MM.1S (cell line): ENCODE results near the gene UTP14C.

ENCODE experiments used
- DNase-seq: peaks from one replicate; pipeline ENCODE4 v3.0.0-alpha.2; 2015
- H2AFZ ChIP-seq: fragments of 300-600 bp; sonication (generic); 2 replicates; pipeline ENCODE4 v1.6.0; 2016; ENCODE audit warnings: antibody characterized with exemption, low read length
- H3F3A ChIP-seq: fragments of 300-600 bp; sonication (generic); 2 replicates; pipeline ENCODE4 v1.6.1; 2016; ENCODE audit warnings: mild to moderate bottlenecking, antibody characterized with exemption, low read length, moderate library complexity, mixed read lengths; ENCODE audit not compliant: insufficient read depth
- H3K27ac ChIP-seq: fragments of 300-600 bp; sonication (generic); 2 replicates; pipeline ENCODE4 v1.5.1; 2016; ENCODE audit warnings: mild to moderate bottlenecking, low read length
- H3K27me3 ChIP-seq: fragments of 300-600 bp; sonication (generic); replicated peaks from 2 replicates; pipeline ENCODE4 v1.6.0; 2016; ENCODE audit warnings: low read length; ENCODE audit not compliant: insufficient read depth
- H3K36me3 ChIP-seq: fragments of 300-600 bp; sonication (generic); replicated peaks from 2 replicates; pipeline ENCODE4 v1.6.1; 2016; ENCODE audit warnings: mild to moderate bottlenecking, low read length, mixed read lengths; ENCODE audit not compliant: insufficient read depth
- H3K4me1 ChIP-seq: fragments of 300-600 bp; sonication (generic); 2 replicates; pipeline ENCODE4 v1.6.1; 2016; ENCODE audit warnings: low read length, mixed read lengths
- H3K4me2 ChIP-seq: fragments of 300-600 bp; sonication (generic); 2 replicates; pipeline ENCODE4 v1.6.0; 2016; ENCODE audit warnings: low read depth, low read length
- H3K4me3 ChIP-seq: fragments of 300-600 bp; sonication (generic); 2 replicates; pipeline ENCODE4 v1.5.1; 2016; ENCODE audit warnings: low read length, mixed read lengths
- H3K79me2 ChIP-seq: fragments of 300-600 bp; sonication (generic); 2 replicates; pipeline ENCODE4 v1.6.1; 2016; ENCODE audit warnings: mixed run types, low read length, mixed read lengths
- H3K9ac ChIP-seq: fragments of 300-600 bp; sonication (generic); 2 replicates; pipeline ENCODE4 v1.6.1; 2016; ENCODE audit warnings: low read length, mixed read lengths
- H3K9me2 ChIP-seq: fragments of 300-600 bp; sonication (generic); replicated peaks from 2 replicates; pipeline ENCODE4 v1.6.1; 2016; ENCODE audit warnings: mild to moderate bottlenecking, low read length, mixed read lengths; ENCODE audit not compliant: insufficient read depth
- H3K9me3 ChIP-seq: fragments of 300-600 bp; sonication (generic); replicated peaks from 2 replicates; pipeline ENCODE4 v1.6.1; 2016; ENCODE audit warnings: mild to moderate bottlenecking, low read length, mixed read lengths; ENCODE audit not compliant: insufficient read depth
- H4K20me1 ChIP-seq: fragments of 300-600 bp; sonication (generic); 2 replicates; pipeline ENCODE4 v1.6.1; 2016; ENCODE audit warnings: mild to moderate bottlenecking, low read length, moderate library complexity, mixed read lengths; ENCODE audit not compliant: insufficient read depth
- CTCF ChIP-seq: fragments of 300-600 bp; sonication (generic); IDR thresholded peaks from 2 replicates; pipeline ENCODE4 v1.5.1; 2016; ENCODE audit warnings: antibody characterized with exemption, low read length, mixed read lengths
- EZH2 ChIP-seq: fragments of 300-600 bp; sonication (generic); optimal IDR thresholded peaks from 2 replicates; pipeline ENCODE3; 2017; ENCODE audit warnings: low read depth, mild to moderate bottlenecking, antibody characterized with exemption, low read length, mixed read lengths
- EZH2phosphoT487 ChIP-seq: fragments of 300-600 bp; sonication (generic); IDR thresholded peaks from 2 replicates; pipeline ENCODE4 v1.6.1; 2018; ENCODE audit warnings: antibody characterized with exemption, low read length

The UTP14C gene

GRCh38 chr13:52020191-52020590 lies 4.3 kb upstream of the UTP14C start:
- TF ChIP-seq EZH2phosphoT487 = no peak
- no peak for TF ChIP-seq CTCF
- no peak for TF ChIP-seq EZH2
- Histone ChIP-seq H3K4me3 (no peak overlapping the region), H3K9ac (no peak overlapping the region), H3K4me2 (no peak overlapping the region), H3K79me2 (no peaks in the 10 kb centered on the region), H3K27ac (no peak overlapping the region), H3K36me3 (no peaks in the 10 kb centered on the region), H2AFZ (no peak overlapping the region), H4K20me1 (no peaks in the 10 kb centered on the region), H3F3A (no peaks in the 10 kb centered on the region), H3K4me1 (no peaks in the 10 kb centered on the region), H3K27me3 (no peaks in the 10 kb centered on the region), H3K9me3 (no peaks in the 10 kb centered on the region), H3K9me2 (no peaks in the 10 kb centered on the region)
- DNase-seq = no peak

DNA sequence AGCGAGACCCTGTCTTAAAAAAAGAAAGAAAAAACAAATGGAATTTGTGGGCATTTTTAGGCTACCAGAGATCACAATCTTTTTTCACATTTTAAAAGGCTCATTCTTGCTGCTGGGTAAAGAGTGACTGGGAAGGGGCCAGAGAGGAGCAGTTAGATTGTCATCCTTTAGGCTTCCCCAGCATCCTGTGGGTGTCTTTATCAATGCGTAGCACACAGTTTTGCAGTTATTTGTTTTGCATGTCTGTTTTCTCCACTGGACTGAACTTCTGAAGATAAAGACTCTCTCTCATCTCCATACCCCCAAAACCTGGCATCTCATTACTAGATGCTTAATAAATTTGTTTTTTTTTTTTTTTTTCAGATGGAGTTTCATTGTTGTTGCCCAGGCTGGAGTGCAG lies 2.1 kb upstream of the UTP14C start:
- no peaks in the 10 kb centered on the region for H3K9me2 ChIP-seq
- no peaks in the 10 kb centered on the region for H4K20me1 ChIP-seq
- H3K9me3 ChIP-seq = no peaks in the 10 kb centered on the region
- no peaks in the 10 kb centered on the region for H3K79me2 ChIP-seq
- DNase-seq = no peak
- H3K27me3 ChIP-seq = no peaks in the 10 kb centered on the region
- no peak overlapping the region for H3K4me3 ChIP-seq
- no peak overlapping the region for H3K9ac ChIP-seq
- no peaks in the 10 kb centered on the region for H3K36me3 ChIP-seq
- H3K27ac ChIP-seq = no peak overlapping the region
- H3K4me1 ChIP-seq = no peaks in the 10 kb centered on the region
- H3F3A ChIP-seq = no peaks in the 10 kb centered on the region
- no peak for TF ChIP-seq CTCF
- TF ChIP-seq EZH2phosphoT487 = no peak
- no peak for TF ChIP-seq EZH2
- H2AFZ ChIP-seq = no peak overlapping the region
- no peak overlapping the region for H3K4me2 ChIP-seq

DNA sequence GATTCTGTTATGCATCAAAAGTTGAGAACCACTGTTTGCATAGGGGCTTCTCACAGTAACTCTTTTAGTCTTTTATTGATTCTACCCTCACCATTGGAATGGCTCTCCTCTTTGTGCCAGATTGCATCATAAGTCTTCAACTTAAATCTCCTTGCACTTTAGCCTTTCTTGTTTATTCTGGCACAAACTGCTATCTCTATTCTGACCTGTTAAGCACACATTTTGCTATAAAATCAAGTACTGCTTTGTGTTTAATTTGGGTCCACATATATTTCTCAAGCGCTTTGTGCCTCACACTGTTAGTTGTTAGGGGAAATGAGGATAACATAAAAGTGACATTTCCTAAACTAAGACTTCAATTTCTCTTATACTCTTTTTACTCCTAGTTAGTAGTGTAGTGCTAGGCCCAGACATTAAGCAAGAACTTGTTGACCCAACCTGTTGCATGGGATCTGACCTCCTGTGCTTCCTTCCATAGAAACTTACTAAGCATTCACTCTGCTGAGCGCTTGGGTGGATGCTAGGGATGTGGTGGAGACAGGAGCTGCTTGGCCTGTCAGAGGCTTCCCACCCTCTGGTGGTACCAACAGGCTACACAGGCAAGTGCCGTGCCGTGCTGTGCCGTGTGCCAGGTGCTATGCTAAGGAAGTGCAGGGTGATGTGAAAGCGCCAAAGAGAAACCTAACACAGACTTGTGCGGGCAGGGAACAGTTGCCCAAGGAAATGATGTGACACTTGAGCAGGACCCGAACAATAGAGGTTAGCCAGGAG lies 1.2 kb downstream of the UTP14C start:
- no peak overlapping the region for H3K9ac ChIP-seq
- no peak overlapping the region for H2AFZ ChIP-seq
- DNase-seq = no peak
- H3K79me2 ChIP-seq = no peaks in the 10 kb centered on the region
- H3K9me2 ChIP-seq = no peaks in the 10 kb centered on the region
- no peaks in the 10 kb centered on the region for H3K9me3 ChIP-seq
- H4K20me1 ChIP-seq = no peaks in the 10 kb centered on the region
- TF ChIP-seq EZH2phosphoT487 = no peak
- no peak for TF ChIP-seq EZH2
- no peak for TF ChIP-seq CTCF
- no peaks in the 10 kb centered on the region for H3K36me3 ChIP-seq
- H3K27me3 ChIP-seq = no peaks in the 10 kb centered on the region
- no peak overlapping the region for H3K4me3 ChIP-seq
- H3K4me1 ChIP-seq = no peaks in the 10 kb centered on the region
- H3K4me2 ChIP-seq = no peak overlapping the region
- no peak overlapping the region for H3K27ac ChIP-seq
- no peaks in the 10 kb centered on the region for H3F3A ChIP-seq
